NCI-H2081 (cell line): ENCODE results near the gene NAALADL2.
"Not testable (repeated sequence)": the region's sequence is repeated elsewhere in the genome, so short reads cannot be mapped to it uniquely, and the experiment has no call there.

ENCODE experiments used
- DNase-seq, 2 experiments: peaks; one replicate each; lab custom pipeline; 2025; lab: John Stamatoyannopoulos, UW

The NAALADL2 gene

GRCh38 chr3:175266478-175266877, 407.3 kb downstream of the NAALADL2 start:
- no peak for DNase-seq

- DNase-seq: no peak
Observed at GRCh38 chr3:175267121-175267531, 408.0 kb downstream of the NAALADL2 start.

- DNase-seq: no peak
Observed at GRCh38 chr3:175267561-175267960, 408.4 kb downstream of the NAALADL2 start.

- DNase-seq: no peak
Observed at GRCh38 chr3:175269394-175269793, 410.3 kb downstream of the NAALADL2 start.

GRCh38 chr3:175270198-175270837, 411.2 kb downstream of the NAALADL2 start:
- DNase-seq: peak; percentile 84 to 97

- DNase-seq: no peak
Observed at GRCh38 chr3:175270866-175271265, 411.7 kb downstream of the NAALADL2 start.

- DNase-seq: not testable (repeated sequence)
Observed at GRCh38 chr3:175271465-175271864, 412.3 kb downstream of the NAALADL2 start.

GRCh38 chr3:175272392-175272791, 413.3 kb downstream of the NAALADL2 start:
- no peak for DNase-seq

GRCh38 chr3:175273573-175273972, 414.4 kb downstream of the NAALADL2 start:
- no peak for DNase-seq

GRCh38 chr3:175274056-175274455, 414.9 kb downstream of the NAALADL2 start:
- DNase-seq: peak; percentile 57 to 85

- peak in 1 of 2 experiments; percentile 66 for DNase-seq
Observed at GRCh38 chr3:175274474-175275218, 415.5 kb downstream of the NAALADL2 start.

GRCh38 chr3:175278680-175279079, 419.5 kb downstream of the NAALADL2 start:
- DNase-seq: no peak

- DNase-seq: no peak
Observed at GRCh38 chr3:175279457-175279856, 420.3 kb downstream of the NAALADL2 start.

- no peak for DNase-seq
Observed at GRCh38 chr3:175279911-175280310, 420.8 kb downstream of the NAALADL2 start.

GRCh38 chr3:175287361-175287963, 428.3 kb downstream of the NAALADL2 start:
- DNase-seq: no peak

- no peak for DNase-seq
Observed at GRCh38 chr3:175288621-175289020, 429.5 kb downstream of the NAALADL2 start.

- DNase-seq: no peak
Observed at GRCh38 chr3:175294793-175295192, 435.7 kb downstream of the NAALADL2 start.

- DNase-seq: no peak
Observed at GRCh38 chr3:175295248-175296130, 436.4 kb downstream of the NAALADL2 start.

- DNase-seq: no peak
Observed at GRCh38 chr3:175297216-175297615, 438.1 kb downstream of the NAALADL2 start.

GRCh38 chr3:175301741-175302140, 442.6 kb downstream of the NAALADL2 start:
- DNase-seq: no peak

GRCh38 chr3:175304404-175304803, 445.3 kb downstream of the NAALADL2 start:
- peak; percentile 18 to 78 for DNase-seq

- DNase-seq: no peak
Observed at GRCh38 chr3:175307642-175308041, 448.5 kb downstream of the NAALADL2 start.
